Prostate gland (tissue), 2 donors: Measurements from ENCODE around the gene ZNRF1. TPM values are rescaled to one million over a fixed set of nuclear protein-coding genes. Genes with fewer than 3 reads are reported as not detected.

Experiments
- DNase-seq: peaks from one replicate; pipeline ENCODE4 v3.0.0-alpha.2; 2019; ENCODE audit warnings: low spot score
- H3K27ac ChIP-seq, 2 donors: fragments of 200-600 bp; sonication (generic); 2 replicates each; pipeline ENCODE4 v1.5.1; 2017 to 2019
- H3K27me3 ChIP-seq: fragments of 200-600 bp; sonication (generic); replicated peaks from 2 replicates; pipeline ENCODE4 v1.5.1; 2019; ENCODE audit not compliant: insufficient read depth
- H3K36me3 ChIP-seq, 2 donors: fragments of 200-600 bp; sonication (generic); 1 replicate in 1 of 2; 2 replicates in 1 of 2; pipeline versions ENCODE4 v1.5.1 to v1.8.1; 2017 to 2019
- H3K4me1 ChIP-seq: fragments of 200-600 bp; sonication (generic); replicated peaks from 2 replicates; pipeline ENCODE4 v1.5.1; 2019
- H3K4me3 ChIP-seq, 2 donors: fragments of 200-600 bp; sonication (generic); 2 replicates each; pipeline ENCODE4 v1.5.1; 2017 to 2019
- H3K9me3 ChIP-seq: fragments of 200-600 bp; sonication (generic); 2 replicates; pipeline ENCODE4 v1.5.1; 2017
- CTCF ChIP-seq, 4 experiments: fragments of 200-600 bp in 2 of 4; fragments of 450-650 bp in 2 of 4; sonication (generic) in 2 of 4; IDR thresholded peaks; 1 replicate in 3 of 4; 2 replicates in 1 of 4; pipeline ENCODE4 v1.5.1; 2016 to 2019; ENCODE audit warnings: antibody characterized with exemption in 4 of 4, mild to moderate bottlenecking in 2 of 4, moderate library complexity in 2 of 4
- POLR2A ChIP-seq: fragments of 450-650 bp; IDR thresholded peaks from one replicate; pipeline ENCODE4 v1.6.1; 2016; ENCODE audit warnings: antibody characterized with exemption, mild to moderate bottlenecking
- POLR2AphosphoS5 ChIP-seq: sonication (generic); formaldehyde crosslinking; IDR thresholded peaks from one replicate; pipeline ENCODE4 v1.6.1; 2017; ENCODE audit warnings: antibody characterized with exemption
- WGBS: methylation state at CpG from one replicate; pipeline ENCODE4 v1.1.5; 2018; 5-methylcytosine and 5-hydroxymethylcytosine counted together
- intact Hi-C: fragments of 100-400 bp; cut with DNase I; formaldehyde crosslinking; loops from one replicate; pipeline ENCODE4 v1.14.2; 2022
- total RNA-seq, 2 donors: library from RNA; depleted of rRNA; stranded (reverse); fragments of >200 nt; gene quantifications; one replicate each; pipeline ENCODE4 v1.1.0, GENCODE V29; 2016

ZNRF1 gene
- total RNA-seq, 2 donors from 2014 or later: 15.6 to 64.2 TPM

DNA sequence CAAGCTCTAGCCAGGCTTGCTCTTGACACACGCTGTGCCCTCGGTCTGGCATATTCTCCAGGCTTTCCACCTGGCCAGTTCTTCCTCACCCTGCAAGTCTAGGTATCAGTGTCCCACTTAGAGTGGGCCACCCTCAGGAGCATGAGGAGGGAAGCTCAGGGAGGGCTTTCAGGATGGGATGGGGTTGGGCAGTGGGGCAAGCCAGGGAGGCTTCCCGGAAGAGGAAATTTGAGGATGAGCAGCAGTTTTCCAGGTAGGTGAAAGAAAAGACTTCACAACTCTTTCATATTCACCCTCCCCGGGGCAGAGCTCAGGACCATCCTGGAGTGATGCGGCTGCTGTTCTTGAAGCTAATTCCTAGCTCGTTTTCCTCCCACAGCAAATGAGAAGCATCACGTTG is 132.3 kb downstream of the ZNRF1 start:
- no peaks in the 10 kb centered on the region for H3K27me3 ChIP-seq
- H3K36me3 ChIP-seq: no peaks in the 10 kb centered on the region
- H3K27ac ChIP-seq: no peak overlapping the region
- no peaks in the 10 kb centered on the region for H3K9me3 ChIP-seq
- intact Hi-C loops: no loop called here
- H3K4me1 ChIP-seq: no peaks in the 10 kb centered on the region
- DNase-seq: no peak
- TF ChIP-seq CTCF (IDR thresholded peaks at IDR 0.05): no peak
- no peak for TF ChIP-seq POLR2AphosphoS5
- no peak for TF ChIP-seq POLR2A
- H3K4me3 ChIP-seq: no peak overlapping the region
- 70% methylated on average over 7 of the region's 7 CpGs for WGBS

- H3K27ac ChIP-seq: no peak overlapping the region
- WGBS: 71% methylated on average over 8 of the region's 8 CpGs
- no peaks in the 10 kb centered on the region for H3K4me1 ChIP-seq
- H3K27me3 ChIP-seq: no peaks in the 10 kb centered on the region
- no peak overlapping the region for H3K4me3 ChIP-seq
- H3K36me3 ChIP-seq: no peaks in the 10 kb centered on the region
- no peak for DNase-seq
- H3K9me3 ChIP-seq: no peaks in the 10 kb centered on the region
- intact Hi-C loops: no loop called here
- TF ChIP-seq POLR2AphosphoS5 (no peak), POLR2A (no peak), CTCF (IDR thresholded peaks at IDR 0.05) (no peak)
These were observed 139.4 kb downstream of the ZNRF1 start for GRCh38 chr16:75138233-75138632.

- no peak overlapping the region for H3K4me3 ChIP-seq
- no peaks in the 10 kb centered on the region for H3K36me3 ChIP-seq
- H3K4me1 ChIP-seq: no peaks in the 10 kb centered on the region
- no peak for TF ChIP-seq POLR2A
- no peak for TF ChIP-seq POLR2AphosphoS5
- TF ChIP-seq CTCF (IDR thresholded peaks at IDR 0.05): no peak
- no peaks in the 10 kb centered on the region for H3K27me3 ChIP-seq
- H3K27ac ChIP-seq: no peak overlapping the region
- no peak for DNase-seq
- intact Hi-C loops: no loop called here
- H3K9me3 ChIP-seq: no peaks in the 10 kb centered on the region
- WGBS: 67% methylated on average over 9 of the region's 9 CpGs
These were observed 139.8 kb downstream of the ZNRF1 start for GRCh38 chr16:75138636-75139035.

DNA sequence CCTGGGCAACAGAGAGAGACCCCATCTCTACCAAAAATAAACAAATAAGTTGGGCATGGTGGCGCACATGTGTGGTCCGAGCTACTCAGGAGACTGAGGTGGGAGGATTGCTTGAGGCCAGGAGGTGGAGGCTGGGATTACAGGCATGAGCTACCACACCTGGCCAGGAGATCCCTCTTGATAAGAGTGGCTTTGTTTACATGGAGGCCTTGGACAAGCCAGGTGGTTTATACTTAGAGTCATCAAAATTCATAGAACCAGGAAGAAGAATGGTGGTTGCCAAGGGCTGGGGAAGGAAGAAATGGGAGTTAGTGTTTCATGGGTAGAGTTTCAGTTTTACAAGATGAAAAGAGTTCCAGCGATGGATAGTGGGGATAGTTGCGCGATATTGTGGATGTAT is 140.7 kb downstream of the ZNRF1 start:
- 91% methylated on average over 5 of the region's 5 CpGs for WGBS
- Histone ChIP-seq H3K4me1 (no peaks in the 10 kb centered on the region), H3K4me3 (no peak overlapping the region), H3K27me3 (no peaks in the 10 kb centered on the region), H3K9me3 (no peaks in the 10 kb centered on the region), H3K36me3 (no peaks in the 10 kb centered on the region), H3K27ac (no peak overlapping the region)
- DNase-seq: no peak
- TF ChIP-seq POLR2A (no peak), CTCF (IDR thresholded peaks at IDR 0.05) (no peak), POLR2AphosphoS5 (no peak)
- intact Hi-C loops: no loop called here

DNA sequence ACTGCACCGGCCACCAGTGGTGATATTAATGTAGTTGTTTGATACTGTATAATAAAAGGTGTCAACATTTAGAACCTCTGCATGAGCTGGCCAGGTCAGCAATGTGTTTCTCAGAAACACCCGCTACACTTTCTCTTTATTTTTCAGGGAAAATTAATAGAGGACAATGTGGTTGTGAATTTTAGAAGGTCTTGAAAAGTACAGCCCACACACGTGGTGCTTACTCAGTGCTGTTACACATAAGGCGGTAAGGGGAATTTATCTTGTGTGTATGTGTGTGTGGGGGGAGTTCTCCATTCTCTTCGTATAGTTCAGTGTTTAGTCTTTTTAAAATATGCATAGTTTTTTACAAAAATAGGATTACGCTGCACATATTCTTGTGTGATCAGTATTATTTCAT is 145.1 kb downstream of the ZNRF1 start:
- intact Hi-C loops: no loop called here

More for the DNA sequence above, 145.1 kb downstream of the ZNRF1 start:
- Histone ChIP-seq H3K4me3 (no peak overlapping the region), H3K27ac (no peak overlapping the region), H3K36me3 (no peaks in the 10 kb centered on the region), H3K9me3 (no peaks in the 10 kb centered on the region), H3K4me1 (no peaks in the 10 kb centered on the region), H3K27me3 (no peaks in the 10 kb centered on the region)
- TF ChIP-seq CTCF (IDR thresholded peaks at IDR 0.05): no peak
- no peak for DNase-seq
- WGBS: 81% methylated on average over 6 of the region's 6 CpGs
